HuH-7.5 (cell line): Measurements from ENCODE around the gene C1GALT1C1L.
"Not testable (repeated sequence)": the region's sequence is repeated elsewhere in the genome, so short reads cannot be mapped to it uniquely, and the experiment has no call there.

Experiments used
- DNase-seq: peaks from one replicate; pipeline ENCODE4 v3.0.0; 2011; ENCODE audit warnings: low spot score

C1GALT1C1L gene

DNA sequence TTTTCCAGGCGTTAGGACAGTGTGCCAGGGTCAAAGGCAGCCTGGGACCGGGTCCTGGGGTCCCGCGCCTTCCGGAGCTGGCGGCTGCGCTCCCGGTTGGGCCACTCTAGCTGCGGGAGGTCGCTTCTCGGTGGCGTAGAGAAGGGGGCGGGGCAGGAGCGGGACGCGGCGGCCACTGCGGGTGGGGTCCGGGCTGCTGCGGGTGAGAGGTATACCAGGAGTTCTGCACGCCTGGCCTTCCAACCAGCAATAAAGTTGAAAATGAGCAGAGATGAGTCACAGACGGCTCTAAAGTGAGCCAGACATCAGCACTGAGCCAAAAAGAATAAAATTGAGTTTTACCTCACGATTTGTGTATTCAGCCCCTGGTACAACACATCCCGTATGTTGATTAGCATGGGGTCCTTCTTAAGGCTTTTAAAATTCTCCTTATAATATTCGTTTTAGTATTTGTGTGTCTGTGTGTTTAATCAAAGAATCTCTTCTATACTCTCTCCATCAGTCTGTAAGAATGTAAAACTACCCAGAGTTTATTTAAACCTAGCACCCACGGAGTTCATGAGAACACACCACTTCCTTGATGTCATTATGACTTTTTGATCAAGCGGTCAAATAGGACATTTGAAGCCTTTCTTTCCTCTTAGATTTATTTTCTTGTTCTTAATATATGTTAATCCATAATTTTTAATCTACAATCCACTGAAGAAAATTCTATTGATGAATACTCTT is at the start of gene C1GALT1C1L:
Gene C1GALT1C1L, minus strand, starts transcription at position 108 of the 729 bp plus-strand sequence. Its CDS starts 107 bp downstream, at position 1.
- peak; percentile 55 for DNase-seq

- DNase-seq, result no peak
Observed at GRCh38 chr2:43725711-43726246, 49.5 kb upstream of the C1GALT1C1L start.

GRCh38 chr2:43724728-43725526 is 48.7 kb upstream of the C1GALT1C1L start:
- DNase-seq, result no peak

- DNase-seq, result no peak
Observed at GRCh38 chr2:43718530-43719124, 42.4 kb upstream of the C1GALT1C1L start.

DNA sequence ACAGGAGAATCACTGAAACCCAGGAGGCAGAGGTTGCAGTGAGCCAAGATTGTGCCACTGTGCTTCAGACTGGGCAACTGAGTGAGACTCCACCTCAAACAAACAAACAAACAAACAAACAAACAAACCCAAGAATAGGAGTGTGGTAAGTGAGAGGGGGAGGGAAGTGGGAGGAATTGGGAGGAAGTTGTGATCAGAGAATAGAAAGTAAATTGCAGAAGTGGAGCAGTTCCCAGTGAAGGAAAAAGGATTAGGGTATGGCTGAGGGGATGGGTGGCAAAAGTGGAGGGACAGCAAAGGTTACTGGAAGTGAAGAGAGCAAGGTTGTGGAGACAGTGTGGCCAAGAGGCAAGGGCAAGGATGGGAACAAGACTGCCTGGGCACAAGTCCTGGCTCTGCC is 41.1 kb upstream of the C1GALT1C1L start:
- DNase-seq, result no peak

DNA sequence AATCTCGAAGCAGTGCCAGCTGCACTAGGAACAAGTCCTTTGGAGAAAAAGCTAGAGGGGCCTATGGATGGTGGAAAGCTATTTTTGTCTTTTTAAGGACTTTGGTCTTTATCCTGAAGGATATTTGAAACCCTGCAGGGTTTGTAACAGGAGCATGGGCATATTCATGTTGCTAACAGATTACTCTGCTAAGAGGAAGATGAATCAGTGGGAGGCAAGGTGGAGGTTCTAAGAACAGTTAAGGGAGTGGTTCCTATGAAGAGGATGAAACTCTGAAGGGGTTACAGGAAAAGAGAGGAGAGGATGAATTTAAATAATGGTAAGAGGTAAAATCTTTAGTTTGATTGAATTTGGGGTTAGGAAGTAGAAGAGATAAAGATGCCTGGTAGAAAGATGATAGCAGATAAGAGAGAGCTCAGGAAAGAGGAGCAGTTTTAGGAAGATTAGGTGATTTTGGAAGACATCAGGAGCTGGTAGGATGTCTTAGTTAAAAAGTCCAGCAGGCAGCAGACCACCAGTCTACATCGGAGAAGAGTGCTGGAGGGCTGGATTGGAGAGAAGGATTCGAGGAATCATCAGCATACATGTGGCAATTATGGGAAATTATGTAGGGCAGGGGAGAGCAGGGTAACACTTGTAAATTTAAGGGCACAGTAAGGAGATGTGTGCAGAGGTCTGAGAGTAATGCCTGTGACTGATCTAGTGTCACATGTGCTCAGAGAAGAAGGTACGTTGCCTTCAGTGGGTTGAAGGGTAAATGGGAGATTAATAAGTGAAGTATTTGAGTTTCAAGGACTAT is 39.3 kb upstream of the C1GALT1C1L start:
- DNase-seq, result no peak

DNA sequence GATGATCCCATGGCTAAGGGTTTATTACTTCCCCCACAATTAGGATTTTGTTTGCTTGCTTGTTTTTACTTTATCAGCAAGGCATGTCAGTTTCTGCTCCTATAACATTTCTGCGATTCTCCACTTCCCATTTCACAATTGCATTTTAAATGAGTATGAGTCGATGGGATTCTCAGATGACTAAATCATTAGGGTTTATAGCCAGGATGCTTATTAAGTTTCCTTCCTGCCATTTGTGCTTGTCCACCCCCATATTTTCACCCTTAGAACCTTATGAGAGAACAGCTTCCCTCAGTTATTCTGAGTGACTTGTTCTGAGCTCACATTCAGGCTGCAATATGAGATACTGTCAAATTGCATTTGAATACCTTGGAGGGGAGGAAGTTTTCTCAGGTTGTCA is 37.9 kb upstream of the C1GALT1C1L start:
- no peak for DNase-seq

DNA sequence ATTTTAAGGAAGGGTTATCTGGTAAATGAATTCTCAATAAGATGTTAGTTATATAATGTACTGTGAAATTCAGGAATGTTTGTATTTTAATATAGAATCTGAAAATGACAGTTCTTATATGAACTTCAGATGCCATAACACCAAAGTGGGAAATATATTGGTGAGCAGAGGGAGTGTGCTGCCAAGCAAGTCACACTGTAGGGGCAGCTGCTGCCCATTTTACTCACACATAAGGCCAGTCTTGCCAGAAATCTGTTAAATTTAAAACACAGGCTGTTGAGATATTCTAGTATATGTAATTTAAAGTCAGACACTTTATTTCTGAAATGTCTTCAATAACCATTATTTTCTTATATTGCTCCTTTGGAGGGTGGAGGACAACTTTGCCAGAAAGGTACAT is 34.6 kb upstream of the C1GALT1C1L start:
- no peak for DNase-seq

- no peak for DNase-seq
Observed at GRCh38 chr2:43708891-43709290, 32.7 kb upstream of the C1GALT1C1L start.

DNA sequence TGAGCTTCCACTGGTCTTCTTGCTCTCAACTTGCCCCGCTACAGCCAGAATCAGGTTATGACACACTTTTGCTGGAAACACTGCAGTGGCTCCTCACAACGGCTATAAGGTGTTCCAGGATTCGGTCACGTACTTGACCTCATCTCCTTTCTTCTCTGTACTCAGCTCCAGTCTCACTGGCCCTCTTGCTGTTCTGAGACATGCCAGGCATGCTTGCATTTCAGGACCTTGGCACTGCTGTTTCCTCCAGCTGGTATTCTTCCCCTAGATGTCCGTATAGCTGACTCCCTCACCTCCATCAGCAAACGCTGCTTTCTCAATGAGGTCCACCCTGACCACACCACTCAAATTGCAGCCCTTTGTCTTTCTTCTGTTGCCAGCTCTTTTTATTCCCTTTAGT is 31.9 kb upstream of the C1GALT1C1L start:
- DNase-seq, result no peak

- DNase-seq, result no peak
Observed at GRCh38 chr2:43707255-43708015, 31.2 kb upstream of the C1GALT1C1L start.

GRCh38 chr2:43701111-43701510 is 24.9 kb upstream of the C1GALT1C1L start:
- DNase-seq, result no peak

- no peak for DNase-seq
Observed at GRCh38 chr2:43699761-43700160, 23.5 kb upstream of the C1GALT1C1L start.

GRCh38 chr2:43698140-43698539 is 21.9 kb upstream of the C1GALT1C1L start:
- not testable (repeated sequence) for DNase-seq

- no peak for DNase-seq
Observed at GRCh38 chr2:43692428-43692994, 16.3 kb upstream of the C1GALT1C1L start.

- no peak for DNase-seq
Observed at GRCh38 chr2:43689999-43690398, 13.8 kb upstream of the C1GALT1C1L start.

DNA sequence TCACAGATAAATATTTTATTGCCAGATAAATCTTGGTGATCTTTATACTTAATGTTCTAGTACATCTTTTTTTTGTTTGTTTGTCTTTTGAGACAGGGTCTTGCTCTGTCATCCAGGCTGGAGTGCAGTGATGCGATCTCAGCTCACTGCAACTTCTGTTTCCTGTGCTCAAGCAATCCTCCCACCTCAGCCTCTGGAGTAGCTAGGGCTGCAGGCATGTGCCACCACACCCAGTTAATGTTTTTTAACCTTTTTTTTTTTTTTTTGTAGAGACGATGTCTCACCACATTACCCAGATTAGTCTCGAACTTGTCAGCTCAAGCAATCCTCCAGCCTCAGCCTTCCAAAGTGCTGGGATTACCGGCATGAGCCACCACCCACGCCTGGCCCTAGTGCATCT is 9.1 kb upstream of the C1GALT1C1L start:
- DNase-seq, result no peak

- DNase-seq, result not testable (repeated sequence)
Observed at GRCh38 chr2:43677783-43678182, 1.6 kb upstream of the C1GALT1C1L start.

GRCh38 chr2:43675646-43676321 is 445 bp downstream of the C1GALT1C1L start:
- no peak for DNase-seq

GRCh38 chr2:43657241-43657640 is 19.0 kb downstream of the C1GALT1C1L start:
- no peak for DNase-seq
